Smooth muscle cell (in vitro differentiated cells): ENCODE measurements around the gene ZNG1F. TPM values are rescaled to one million over a fixed set of nuclear protein-coding genes. Genes with fewer than 3 reads are reported as not detected.
"Not testable (repeated sequence)": the region's sequence is repeated elsewhere in the genome, so short reads cannot be mapped to it uniquely, and the experiment has no call there.

Experiments used
- DNase-seq: peaks from one replicate; lab custom pipeline; 2025; ENCODE audit not compliant: unreplicated experiment; lab: John Stamatoyannopoulos, UW
- H2AFZ ChIP-seq: fragments of 200-600 bp; sonication (generic); 2 replicates; pipeline ENCODE4 v1.6.0; 2016; ENCODE audit warnings: antibody characterized with exemption, low read depth, mild to moderate bottlenecking
- H3F3A ChIP-seq: fragments of 200-600 bp; sonication (generic); 2 replicates; pipeline ENCODE4 v1.6.0; 2017; ENCODE audit warnings: antibody characterized with exemption, low read depth
- H3K27ac ChIP-seq: fragments of 200-600 bp; sonication (generic); 2 replicates; pipeline ENCODE4 v1.5.1; 2016; ENCODE audit warnings: low read depth, mild to moderate bottlenecking
- H3K27me3 ChIP-seq: fragments of 200-600 bp; sonication (generic); 2 replicates; pipeline ENCODE4 v1.6.1; 2016; ENCODE audit warnings: low read depth, mild to moderate bottlenecking
- H3K36me3 ChIP-seq: fragments of 200-600 bp; sonication (generic); 2 replicates; pipeline ENCODE4 v1.5.1; 2016; ENCODE audit warnings: low read depth
- H3K4me1 ChIP-seq: fragments of 200-600 bp; sonication (generic); 2 replicates; pipeline ENCODE4 v1.5.1; 2016; ENCODE audit warnings: low read depth
- H3K4me2 ChIP-seq: fragments of 200-600 bp; sonication (generic); 2 replicates; pipeline ENCODE4 v1.6.0; 2016; ENCODE audit warnings: mild to moderate bottlenecking
- H3K4me3 ChIP-seq: fragments of 200-600 bp; sonication (generic); 2 replicates; pipeline ENCODE4 v1.5.1; 2016; ENCODE audit warnings: mild to moderate bottlenecking
- H3K79me2 ChIP-seq: fragments of 200-600 bp; sonication (generic); 2 replicates; pipeline ENCODE4 v1.6.0; 2016; ENCODE audit warnings: low read depth, mild to moderate bottlenecking
- H3K9ac ChIP-seq: fragments of 200-600 bp; sonication (generic); 2 replicates; pipeline ENCODE4 v1.6.0; 2016; ENCODE audit warnings: low read depth
- H3K9me3 ChIP-seq: fragments of 200-600 bp; sonication (generic); replicated peaks from 2 replicates; pipeline ENCODE4 v1.5.1; 2016; ENCODE audit warnings: low read depth
- H4K20me1 ChIP-seq: fragments of 200-600 bp; sonication (generic); 2 replicates; pipeline ENCODE4 v1.6.0; 2016; ENCODE audit warnings: low read depth
- WGBS: methylation state at CpG from one replicate; pipeline ENCODE4 v1.1.7; 2016; ENCODE audit warnings: low lambda C conversion rate; 5-methylcytosine and 5-hydroxymethylcytosine counted together
- polyA plus RNA-seq: library from polyadenylated mRNA; unstranded; fragments of >200 nt; fragmentation: Nextera tagmentation; extraction: Ambion mirVana; gene quantifications from 2 replicates; pipeline ENCODE4 v1.2.1, GENCODE V29; 2016
- total RNA-seq: library from RNA; depleted of rRNA; stranded (reverse); fragments of >200 nt; gene quantifications from 2 replicates; pipeline ENCODE4 v1.2.3, GENCODE V29; 2014
- TF ChIP-seq, protein P1 (sequence below): fragments of 200-600 bp; sonication (generic); IDR thresholded peaks from 2 replicates; pipeline ENCODE4 v1.5.1; 2017; ENCODE audit warnings: borderline replicate concordance, mild to moderate bottlenecking, antibody characterized with exemption; ENCODE audit not compliant: insufficient read depth, poor library complexity, severe bottlenecking

The ZNG1F gene
- total and polyA plus RNA-seq, 2 experiments from 2014 or later, result 14.1 to 27.0 TPM

GRCh38 chr9:41088450-41089059 is 100.6 kb downstream of the ZNG1F start:
- not testable (repeated sequence) for H3K4me3 ChIP-seq, H3F3A ChIP-seq, H3K4me1 ChIP-seq, H4K20me1 ChIP-seq, H3K79me2 ChIP-seq, H3K36me3 ChIP-seq, H3K9ac ChIP-seq, DNase-seq, H3K4me2 ChIP-seq, H2AFZ ChIP-seq, H3K9me3 ChIP-seq, H3K27ac ChIP-seq
- WGBS, result 18% methylated on average over 9 of the region's 11 CpGs
- TF ChIP-seq, protein P1, sequence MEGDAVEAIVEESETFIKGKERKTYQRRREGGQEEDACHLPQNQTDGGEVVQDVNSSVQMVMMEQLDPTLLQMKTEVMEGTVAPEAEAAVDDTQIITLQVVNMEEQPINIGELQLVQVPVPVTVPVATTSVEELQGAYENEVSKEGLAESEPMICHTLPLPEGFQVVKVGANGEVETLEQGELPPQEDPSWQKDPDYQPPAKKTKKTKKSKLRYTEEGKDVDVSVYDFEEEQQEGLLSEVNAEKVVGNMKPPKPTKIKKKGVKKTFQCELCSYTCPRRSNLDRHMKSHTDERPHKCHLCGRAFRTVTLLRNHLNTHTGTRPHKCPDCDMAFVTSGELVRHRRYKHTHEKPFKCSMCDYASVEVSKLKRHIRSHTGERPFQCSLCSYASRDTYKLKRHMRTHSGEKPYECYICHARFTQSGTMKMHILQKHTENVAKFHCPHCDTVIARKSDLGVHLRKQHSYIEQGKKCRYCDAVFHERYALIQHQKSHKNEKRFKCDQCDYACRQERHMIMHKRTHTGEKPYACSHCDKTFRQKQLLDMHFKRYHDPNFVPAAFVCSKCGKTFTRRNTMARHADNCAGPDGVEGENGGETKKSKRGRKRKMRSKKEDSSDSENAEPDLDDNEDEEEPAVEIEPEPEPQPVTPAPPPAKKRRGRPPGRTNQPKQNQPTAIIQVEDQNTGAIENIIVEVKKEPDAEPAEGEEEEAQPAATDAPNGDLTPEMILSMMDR, result peak; percentile 40
- peaks cover 33% of the 10 kb centered on the region for H3K27me3 ChIP-seq

DNA sequence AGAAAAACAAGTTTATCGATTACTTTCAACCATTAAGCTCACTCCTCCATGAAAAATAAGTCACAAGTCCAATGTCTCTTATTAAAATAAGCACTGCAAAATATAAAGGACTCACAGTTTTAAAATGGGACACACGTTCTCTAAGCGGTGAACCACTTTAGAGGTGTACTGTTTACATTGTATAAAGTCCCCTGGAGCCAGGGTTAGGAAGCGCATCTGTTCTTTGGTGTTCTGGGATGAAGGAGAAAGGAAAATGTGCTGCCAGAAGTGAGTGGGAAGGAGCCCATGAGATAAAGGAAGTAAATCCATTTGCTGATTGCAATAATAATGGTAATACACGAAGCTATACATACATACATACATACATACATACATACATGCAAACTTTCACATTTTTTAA is 101.2 kb downstream of the ZNG1F start:
- not testable (repeated sequence) for H3K9ac ChIP-seq, H3K27ac ChIP-seq, H3K9me3 ChIP-seq

DNA sequence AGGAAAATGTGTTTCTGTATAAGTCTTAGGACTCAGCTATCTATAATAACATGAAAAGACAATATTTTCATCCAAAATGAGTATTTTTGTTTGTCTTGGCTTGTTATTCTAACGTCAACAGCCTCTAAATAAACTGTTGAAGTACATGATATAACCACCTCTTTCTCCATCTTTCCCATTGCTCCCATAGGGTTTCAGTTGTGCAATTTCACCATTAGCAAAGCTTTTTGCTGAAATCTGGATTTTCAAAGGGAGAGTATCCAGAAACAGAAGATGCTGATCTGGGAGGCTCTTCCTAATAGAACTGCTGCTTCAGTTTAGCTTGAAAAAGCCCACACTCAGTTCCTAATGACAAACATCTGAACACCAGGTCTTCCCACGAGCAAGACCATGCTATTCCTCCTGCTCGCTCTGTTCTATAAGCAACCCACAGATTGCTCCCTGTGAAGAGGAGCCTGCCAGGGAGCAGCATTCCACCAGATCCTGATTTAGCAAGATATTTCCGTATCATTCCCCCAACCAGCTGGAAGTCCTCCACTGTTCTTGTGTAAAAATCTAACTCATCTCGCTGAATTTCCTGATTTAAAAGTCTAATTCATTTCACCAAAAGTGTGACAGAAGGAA is 101.8 kb downstream of the ZNG1F start:
- not testable (repeated sequence) for H3K9me3 ChIP-seq, H3F3A ChIP-seq, H3K36me3 ChIP-seq, H3K4me1 ChIP-seq, H3K9ac ChIP-seq, H3K4me2 ChIP-seq, H3K79me2 ChIP-seq, H3K27ac ChIP-seq, H3K4me3 ChIP-seq, H4K20me1 ChIP-seq, H2AFZ ChIP-seq, DNase-seq
- WGBS, result 47% methylated on average over 5 of the region's 5 CpGs
- peaks cover 39% of the 10 kb centered on the region for H3K27me3 ChIP-seq

More for the DNA sequence above, 101.2 kb downstream of the ZNG1F start:
- H3K27me3 ChIP-seq, result peaks cover 33% of the 10 kb centered on the region
- H4K20me1 ChIP-seq, H3K36me3 ChIP-seq, H2AFZ ChIP-seq, H3K79me2 ChIP-seq, H3F3A ChIP-seq, H3K4me1 ChIP-seq, DNase-seq, H3K4me2 ChIP-seq, H3K4me3 ChIP-seq: not testable (repeated sequence)
- 62% methylated on average over 5 of the region's 5 CpGs for WGBS

DNA sequence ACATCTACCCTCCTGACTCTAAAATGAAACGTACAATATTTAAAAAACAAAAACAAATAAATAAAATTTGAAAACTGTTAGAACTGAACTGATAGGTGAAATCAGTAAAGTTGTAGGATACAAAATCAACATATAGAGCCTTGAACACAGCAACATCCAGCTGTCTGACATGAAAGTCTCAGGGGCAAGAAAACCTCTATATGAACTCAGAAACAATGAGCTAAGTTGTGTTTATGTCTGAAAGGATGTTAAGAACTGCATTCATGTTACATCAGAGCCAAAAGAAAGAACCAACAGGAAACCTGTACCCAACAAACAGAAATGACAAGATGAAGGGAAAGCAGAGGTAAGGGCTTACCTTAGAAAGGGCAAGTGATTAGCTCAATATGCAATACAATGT is 102.4 kb downstream of the ZNG1F start:
- H3K9ac ChIP-seq, H3K27ac ChIP-seq, H3K4me2 ChIP-seq, H3K4me3 ChIP-seq, H3K79me2 ChIP-seq, H2AFZ ChIP-seq, H3F3A ChIP-seq, H4K20me1 ChIP-seq, H3K9me3 ChIP-seq, H3K4me1 ChIP-seq, DNase-seq, H3K36me3 ChIP-seq: not testable (repeated sequence)
- 17% methylated on average over 1 of the region's 1 CpG for WGBS
- H3K27me3 ChIP-seq, result peaks cover 40% of the 10 kb centered on the region

- WGBS, result 48% methylated on average over 3 of the region's 3 CpGs
- not testable (repeated sequence) for H3K79me2 ChIP-seq
These were observed 102.9 kb downstream of the ZNG1F start for GRCh38 chr9:41086215-41086614.

DNA sequence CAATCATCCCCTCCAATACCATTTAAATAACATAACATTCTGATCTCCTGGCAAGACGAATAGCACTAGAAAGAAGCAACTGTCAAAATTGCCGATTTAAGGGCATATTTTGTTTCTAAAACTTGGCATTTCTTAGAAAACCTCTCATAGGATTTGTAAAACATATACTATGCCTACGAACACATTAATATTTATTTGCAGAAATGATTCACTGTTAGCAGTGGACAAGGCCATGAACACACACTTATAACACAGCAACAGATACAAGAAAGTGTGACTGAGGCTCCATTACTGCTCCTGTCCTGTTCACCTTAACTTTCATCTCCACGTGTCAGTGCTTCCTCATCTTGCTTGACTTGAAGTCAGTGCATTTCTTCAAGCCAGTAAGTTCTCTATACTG is 106.8 kb downstream of the ZNG1F start:
- not testable (repeated sequence) for H3K9ac ChIP-seq, H3K79me2 ChIP-seq, H3K36me3 ChIP-seq, H3F3A ChIP-seq, H2AFZ ChIP-seq, H3K27ac ChIP-seq, DNase-seq, H3K4me2 ChIP-seq, H3K4me3 ChIP-seq, H3K9me3 ChIP-seq, H3K4me1 ChIP-seq, H4K20me1 ChIP-seq
- WGBS, result 38% methylated on average over 4 of the region's 4 CpGs
- H3K27me3 ChIP-seq, result peaks cover 39% of the 10 kb centered on the region

More at GRCh38 chr9:41086215-41086614, 102.9 kb downstream of the ZNG1F start:
- not testable (repeated sequence) for H3F3A ChIP-seq, H3K4me1 ChIP-seq, H3K4me3 ChIP-seq, H3K4me2 ChIP-seq, H3K27ac ChIP-seq, H4K20me1 ChIP-seq, H3K9ac ChIP-seq, H2AFZ ChIP-seq, DNase-seq, H3K36me3 ChIP-seq, H3K9me3 ChIP-seq
- H3K27me3 ChIP-seq, result peaks cover 40% of the 10 kb centered on the region
